Neutrophil (primary cell): Measurements from ENCODE around the gene PPTC7.

Experiments
- H3K27ac ChIP-seq: fragments of 200-600 bp; sonication (generic); 2 replicates; pipeline ENCODE4 v1.5.1; 2016; ENCODE audit warnings: mild to moderate bottlenecking, moderate library complexity
- H3K27me3 ChIP-seq: fragments of 200-600 bp; sonication (generic); 2 replicates; pipeline ENCODE4 v1.6.0; 2016; ENCODE audit warnings: mild to moderate bottlenecking
- H3K36me3 ChIP-seq: fragments of 200-600 bp; sonication (generic); 2 replicates; pipeline ENCODE4 v1.5.1; 2017
- H3K4me1 ChIP-seq, 2 experiments: fragments of 200-600 bp in 1 of 2; sonication (generic) in 1 of 2; 1 replicate in 1 of 2; 2 replicates in 1 of 2; pipeline versions ENCODE4 v1.5.1 to v1.6.1; 2013 to 2016; ENCODE audit warnings: low read depth in 1 of 2, low read length in 1 of 2, mild to moderate bottlenecking in 1 of 2, moderate library complexity in 1 of 2; ENCODE audit not compliant: control insufficient read depth in 1 of 2, insufficient read depth in 1 of 2
- H3K4me3 ChIP-seq, 2 experiments: fragments of 200-600 bp in 1 of 2; sonication (generic) in 1 of 2; 1 replicate in 1 of 2; 2 replicates in 1 of 2; pipeline ENCODE4 v1.5.1; 2013 to 2016; ENCODE audit warnings: low read depth in 1 of 2, low read length in 1 of 2, mild to moderate bottlenecking in 1 of 2, moderate library complexity in 1 of 2
- H3K9me3 ChIP-seq: fragments of 200-600 bp; sonication (generic); 2 replicates; pipeline ENCODE4 v1.5.1; 2016
- TF ChIP-seq, protein P1 (sequence below): fragments of 200-600 bp; sonication (generic); IDR thresholded peaks from 2 replicates; pipeline ENCODE4 v1.5.1; 2016; ENCODE audit warnings: antibody characterized with exemption

Gene PPTC7

DNA sequence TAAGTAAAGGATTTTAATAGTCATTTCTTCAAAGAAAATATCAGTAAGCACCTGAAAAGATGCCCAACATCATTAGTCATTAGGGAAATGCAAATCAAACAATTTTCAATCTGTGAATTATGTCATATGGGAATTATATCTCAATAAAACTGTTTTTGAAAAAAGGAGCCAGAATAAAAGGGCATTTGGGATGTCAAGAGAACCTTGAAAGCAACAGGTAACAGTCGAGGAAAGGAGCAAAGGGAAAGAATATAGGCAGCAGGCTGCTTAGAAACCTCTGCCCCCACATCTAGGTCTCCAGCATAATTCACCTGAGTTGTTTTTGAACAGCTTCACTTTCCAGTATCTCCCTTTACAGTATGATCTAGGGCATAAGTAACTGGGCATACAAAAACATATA, 68.8 kb downstream of the PPTC7 start:
- Histone ChIP-seq H3K27ac (no peak overlapping the region), H3K27me3 (no peaks in the 10 kb centered on the region), H3K9me3 (no peaks in the 10 kb centered on the region), H3K4me1 (no peaks in the 10 kb centered on the region), H3K36me3 (no peaks in the 10 kb centered on the region), H3K4me3 (no peak overlapping the region)
- TF ChIP-seq, protein P1, sequence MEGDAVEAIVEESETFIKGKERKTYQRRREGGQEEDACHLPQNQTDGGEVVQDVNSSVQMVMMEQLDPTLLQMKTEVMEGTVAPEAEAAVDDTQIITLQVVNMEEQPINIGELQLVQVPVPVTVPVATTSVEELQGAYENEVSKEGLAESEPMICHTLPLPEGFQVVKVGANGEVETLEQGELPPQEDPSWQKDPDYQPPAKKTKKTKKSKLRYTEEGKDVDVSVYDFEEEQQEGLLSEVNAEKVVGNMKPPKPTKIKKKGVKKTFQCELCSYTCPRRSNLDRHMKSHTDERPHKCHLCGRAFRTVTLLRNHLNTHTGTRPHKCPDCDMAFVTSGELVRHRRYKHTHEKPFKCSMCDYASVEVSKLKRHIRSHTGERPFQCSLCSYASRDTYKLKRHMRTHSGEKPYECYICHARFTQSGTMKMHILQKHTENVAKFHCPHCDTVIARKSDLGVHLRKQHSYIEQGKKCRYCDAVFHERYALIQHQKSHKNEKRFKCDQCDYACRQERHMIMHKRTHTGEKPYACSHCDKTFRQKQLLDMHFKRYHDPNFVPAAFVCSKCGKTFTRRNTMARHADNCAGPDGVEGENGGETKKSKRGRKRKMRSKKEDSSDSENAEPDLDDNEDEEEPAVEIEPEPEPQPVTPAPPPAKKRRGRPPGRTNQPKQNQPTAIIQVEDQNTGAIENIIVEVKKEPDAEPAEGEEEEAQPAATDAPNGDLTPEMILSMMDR: no peak

DNA sequence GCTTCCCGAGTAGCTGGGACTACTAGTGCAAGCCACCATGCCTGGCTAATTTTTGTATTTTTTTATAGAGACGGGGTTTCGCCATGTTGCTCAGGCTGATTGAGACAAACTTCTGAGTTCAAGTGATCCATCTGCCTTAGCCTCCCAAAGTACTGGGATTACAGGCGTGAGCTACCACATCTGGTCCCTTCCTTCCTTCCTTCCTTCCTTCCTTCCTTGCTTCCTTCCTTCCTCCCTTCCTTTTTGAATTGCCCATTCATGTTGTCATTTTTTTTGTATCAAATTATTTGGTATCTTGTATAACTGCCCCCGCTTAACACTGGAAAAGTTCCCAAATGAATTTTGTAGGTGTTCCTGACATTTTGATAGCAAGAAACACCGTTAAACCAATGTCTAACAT, 69.3 kb downstream of the PPTC7 start:
- no peaks in the 10 kb centered on the region for H3K27me3 ChIP-seq
- no peak overlapping the region for H3K27ac ChIP-seq

DNA sequence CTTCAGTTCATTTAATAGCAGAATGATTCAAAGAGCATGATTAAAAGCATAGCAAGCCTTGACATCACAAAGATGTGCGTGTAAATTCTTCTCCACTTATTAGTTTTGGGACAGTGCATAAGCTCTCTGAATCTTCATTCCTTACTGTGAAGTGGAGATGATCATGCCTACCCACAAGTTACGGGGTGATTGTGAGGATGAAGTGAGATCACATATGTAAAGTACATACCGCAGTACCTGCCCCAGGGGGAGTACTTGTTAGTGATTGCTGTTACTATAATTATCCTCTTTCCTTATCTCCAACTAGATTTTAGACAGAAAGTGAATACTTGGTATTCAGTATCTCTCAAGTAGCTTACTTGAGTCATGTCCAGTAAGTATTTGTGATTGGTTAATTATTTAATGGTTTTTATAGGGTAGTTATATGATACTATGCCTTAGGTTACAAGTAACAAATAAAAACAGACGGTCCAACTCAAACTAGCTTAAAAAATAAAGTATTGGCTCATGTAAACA, 75.0 kb downstream of the PPTC7 start:
- no peaks in the 10 kb centered on the region for H3K36me3 ChIP-seq
- no peak overlapping the region for H3K4me3 ChIP-seq
- TF ChIP-seq, protein P1: no peak
- no peaks in the 10 kb centered on the region for H3K4me1 ChIP-seq
- H3K27ac ChIP-seq: no peak overlapping the region
- no peaks in the 10 kb centered on the region for H3K27me3 ChIP-seq
- H3K9me3 ChIP-seq: no peaks in the 10 kb centered on the region

More for the DNA sequence above, 69.3 kb downstream of the PPTC7 start:
- Histone ChIP-seq H3K4me3 (no peak overlapping the region), H3K9me3 (no peaks in the 10 kb centered on the region), H3K4me1 (no peaks in the 10 kb centered on the region), H3K36me3 (no peaks in the 10 kb centered on the region)
- TF ChIP-seq, protein P1: no peak

DNA sequence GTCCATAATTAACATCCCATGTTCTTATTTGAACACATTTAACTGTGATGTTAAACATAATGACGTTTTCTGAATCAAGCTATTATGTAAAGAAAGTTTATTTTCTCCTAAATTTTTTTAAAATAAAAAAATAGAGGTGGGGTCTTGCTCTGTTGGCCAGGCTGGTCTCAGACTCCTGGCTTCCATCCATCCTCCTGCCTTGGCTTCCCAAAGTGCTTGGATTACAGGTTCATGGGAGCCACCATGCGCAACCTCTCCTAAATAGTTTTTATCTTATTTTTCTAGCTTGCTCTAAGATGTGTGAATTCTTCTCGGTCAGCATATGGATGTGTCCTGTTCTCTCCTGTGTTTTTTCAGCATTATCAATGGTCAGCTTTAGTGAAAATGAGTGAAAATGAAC, 77.8 kb downstream of the PPTC7 start:
- Histone ChIP-seq H3K27ac (no peak overlapping the region), H3K9me3 (no peaks in the 10 kb centered on the region), H3K36me3 (no peaks in the 10 kb centered on the region), H3K4me3 (no peak overlapping the region), H3K27me3 (no peaks in the 10 kb centered on the region), H3K4me1 (peaks cover 20 to 22% of the 10 kb centered on the region in 2 experiments)
- TF ChIP-seq, protein P1: no peak

DNA sequence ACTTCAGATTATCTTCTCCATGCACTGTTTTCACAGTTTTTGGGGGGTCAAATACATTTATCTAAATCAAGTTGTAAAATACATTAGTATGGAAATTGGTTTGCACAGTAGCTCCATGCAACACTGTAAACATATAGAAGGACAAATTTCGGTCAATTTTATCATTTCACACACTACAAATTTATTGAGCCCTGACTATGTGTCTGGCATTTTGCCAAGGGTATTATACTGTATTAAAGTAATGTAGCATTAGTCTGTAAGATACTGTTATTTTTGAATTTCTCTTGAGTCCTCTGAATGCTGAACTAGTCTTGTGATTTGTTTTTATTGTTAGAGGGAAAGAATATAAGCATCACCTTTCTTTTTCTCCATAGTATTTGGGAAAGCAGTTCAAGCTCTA, 79.7 kb downstream of the PPTC7 start:
- Histone ChIP-seq H3K27me3 (no peaks in the 10 kb centered on the region), H3K9me3 (no peaks in the 10 kb centered on the region), H3K4me1 (peaks cover 39 to 41% of the 10 kb centered on the region in 2 experiments), H3K27ac (no peak overlapping the region), H3K4me3 (no peak overlapping the region), H3K36me3 (no peaks in the 10 kb centered on the region)
- TF ChIP-seq, protein P1: no peak
